Ectodermal cell (in vitro differentiated cells): ENCODE results near the gene CPAMD8.
"Not testable (repeated sequence)": the region's sequence is repeated elsewhere in the genome, so short reads cannot be mapped to it uniquely, and the experiment has no call there.

Experiments
- H3K27ac ChIP-seq: 2 replicates; pipeline ENCODE4 v1.7.0; 2013; ENCODE audit warnings: mild to moderate bottlenecking, low read depth, low read length; ENCODE audit not compliant: insufficient read depth, poor library complexity, severe bottlenecking
- H3K27me3 ChIP-seq: 2 replicates; pipeline ENCODE4 v1.7.0; 2013; ENCODE audit warnings: mild to moderate bottlenecking, low read length; ENCODE audit not compliant: insufficient read depth, control insufficient read depth, poor library complexity, severe bottlenecking
- H3K36me3 ChIP-seq: one replicate; pipeline ENCODE4 v1.7.0; 2013; ENCODE audit warnings: low read length; ENCODE audit not compliant: control insufficient read depth, insufficient read depth
- H3K4me1 ChIP-seq: one replicate; pipeline ENCODE4 v1.7.0; 2013; ENCODE audit warnings: low read length; ENCODE audit not compliant: control insufficient read depth, insufficient read depth
- H3K4me3 ChIP-seq: 2 replicates; pipeline ENCODE4 v1.7.0; 2013; ENCODE audit warnings: low read depth, low read length, control low read depth; ENCODE audit not compliant: insufficient read depth
- H3K9me3 ChIP-seq: 2 replicates; pipeline ENCODE4 v1.7.0; 2013; ENCODE audit warnings: mild to moderate bottlenecking, low read length, moderate library complexity; ENCODE audit not compliant: control insufficient read depth
- WGBS, 2 experiments: methylation state at CpG; one replicate each; pipeline ENCODE4 v1.1.7; 2013; ENCODE audit warnings: missing lambda C conversion rate in 2 of 2; 5-methylcytosine and 5-hydroxymethylcytosine counted together

CPAMD8 gene

GRCh38 chr19:17005000-17005399 is 21.6 kb downstream of the CPAMD8 start:
- no peaks in the 10 kb centered on the region for H3K27me3 ChIP-seq
- H3K4me3 ChIP-seq, result no peak overlapping the region
- H3K4me1 ChIP-seq, result no peaks in the 10 kb centered on the region
- H3K27ac ChIP-seq, result no peak overlapping the region
- WGBS, 2 experiments, result 73 to 75% methylated on average over 3 of the region's 3 CpGs
- H3K9me3 ChIP-seq, result no peaks in the 10 kb centered on the region
- H3K36me3 ChIP-seq, result no peaks in the 10 kb centered on the region

- no peaks in the 10 kb centered on the region for H3K36me3 ChIP-seq
- H3K27ac ChIP-seq, result no peak overlapping the region
- H3K27me3 ChIP-seq, result no peaks in the 10 kb centered on the region
- no peaks in the 10 kb centered on the region for H3K9me3 ChIP-seq
- WGBS, 2 experiments, result 94% methylated on average over 15 of the region's 15 CpGs
- no peaks in the 10 kb centered on the region for H3K4me1 ChIP-seq
- H3K4me3 ChIP-seq, result no peak overlapping the region
Observed at GRCh38 chr19:17004386-17004785, 22.2 kb downstream of the CPAMD8 start.

DNA sequence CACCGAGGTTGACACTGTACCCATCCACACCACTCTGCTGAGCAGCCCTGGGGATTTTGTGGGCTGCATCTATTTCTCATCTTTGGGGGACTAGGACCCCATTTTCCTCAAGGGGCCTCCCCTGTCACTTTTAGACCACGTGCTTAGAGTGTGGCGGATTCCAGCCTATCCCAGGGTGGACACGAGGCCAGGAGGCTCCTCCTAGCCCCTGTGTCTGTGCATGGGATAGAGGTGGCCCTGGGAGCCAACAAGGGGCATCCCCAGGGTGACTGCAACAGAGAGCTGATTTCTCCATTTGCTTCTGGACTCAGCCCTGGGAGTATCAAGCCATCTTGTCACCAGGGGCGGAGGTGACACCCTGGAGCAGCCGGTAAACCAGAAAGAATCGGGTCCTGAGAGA is 24.2 kb downstream of the CPAMD8 start:
- H3K9me3 ChIP-seq, result peaks cover 3% of the 10 kb centered on the region
- no peaks in the 10 kb centered on the region for H3K27me3 ChIP-seq
- 71 to 74% methylated on average over 7 of the region's 7 CpGs for WGBS, 2 experiments
- peaks cover 7% of the 10 kb centered on the region for H3K36me3 ChIP-seq
- H3K4me3 ChIP-seq, result no peak overlapping the region
- H3K27ac ChIP-seq, result no peak overlapping the region
- H3K4me1 ChIP-seq, result no peaks in the 10 kb centered on the region

DNA sequence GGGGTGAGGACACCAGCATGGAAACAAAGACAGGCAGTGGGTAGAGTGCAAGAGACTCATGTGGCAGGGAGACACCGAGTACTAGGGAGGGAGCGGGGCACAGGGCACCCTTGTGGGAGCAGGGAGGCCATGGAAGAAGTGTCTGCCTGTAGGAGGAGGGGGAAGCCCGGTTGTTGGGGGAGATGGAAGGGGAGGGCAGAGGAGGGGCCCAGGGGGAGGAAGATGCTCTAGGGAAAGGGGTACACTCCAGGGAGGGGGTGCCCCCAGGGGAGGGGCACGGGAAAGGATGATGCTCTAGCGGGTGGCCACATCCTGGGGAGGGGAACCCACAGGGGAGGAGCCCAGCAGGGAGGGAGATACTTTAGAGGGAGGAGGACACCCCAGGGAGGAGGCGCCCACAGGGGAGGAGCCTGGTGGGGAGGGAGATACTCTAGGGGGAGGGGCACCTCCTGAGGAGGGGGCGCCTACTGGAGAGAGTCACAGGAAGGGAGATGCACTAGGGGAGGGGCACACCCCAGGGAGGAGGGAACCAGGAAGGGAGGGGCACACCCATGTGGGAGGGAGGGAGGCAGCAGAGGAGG is 24.9 kb downstream of the CPAMD8 start:
- 64 to 65% methylated on average over 7 of the region's 7 CpGs for WGBS, 2 experiments
- no peak overlapping the region for H3K4me3 ChIP-seq
- H3K9me3 ChIP-seq, result peaks cover 3% of the 10 kb centered on the region

DNA sequence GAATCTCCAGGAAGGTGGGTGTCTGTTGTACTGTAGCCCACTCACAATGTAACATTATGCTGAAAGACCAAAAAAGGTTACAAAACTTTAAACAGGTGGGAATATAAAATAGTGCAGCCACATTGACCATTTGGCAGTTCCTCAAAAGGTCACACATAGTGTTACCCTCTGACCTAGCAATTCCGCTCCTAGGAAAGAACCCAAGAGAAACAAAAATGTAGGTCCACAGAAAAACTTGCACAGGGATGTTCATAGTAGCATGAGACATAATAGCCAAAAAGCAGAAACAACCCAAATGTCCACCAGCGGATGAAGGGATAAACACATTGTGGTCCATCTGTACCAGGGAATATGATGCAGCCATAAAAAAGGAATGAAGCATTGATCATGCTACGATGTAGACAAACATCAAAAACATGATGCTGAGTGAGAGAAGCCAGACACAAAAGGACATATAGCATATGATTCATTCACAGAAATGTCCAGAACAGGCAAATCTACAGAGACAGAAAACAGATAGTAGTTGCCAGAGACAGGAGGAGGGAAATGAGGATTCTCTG is 27.9 kb downstream of the CPAMD8 start:
- no peak overlapping the region for H3K4me3 ChIP-seq
- H3K9me3 ChIP-seq, result peaks cover 3% of the 10 kb centered on the region
- H3K4me1 ChIP-seq, result no peaks in the 10 kb centered on the region
- no peak overlapping the region for H3K27ac ChIP-seq
- WGBS, 2 experiments, result 92 to 100% methylated on average over 3 of the region's 3 CpGs
- peaks cover 20% of the 10 kb centered on the region for H3K36me3 ChIP-seq
- H3K27me3 ChIP-seq, result no peaks in the 10 kb centered on the region

More for the DNA sequence above, 24.9 kb downstream of the CPAMD8 start:
- Histone ChIP-seq H3K27me3 (no peaks in the 10 kb centered on the region), H3K27ac (no peak overlapping the region), H3K36me3 (peaks cover 7% of the 10 kb centered on the region), H3K4me1 (no peaks in the 10 kb centered on the region)

DNA sequence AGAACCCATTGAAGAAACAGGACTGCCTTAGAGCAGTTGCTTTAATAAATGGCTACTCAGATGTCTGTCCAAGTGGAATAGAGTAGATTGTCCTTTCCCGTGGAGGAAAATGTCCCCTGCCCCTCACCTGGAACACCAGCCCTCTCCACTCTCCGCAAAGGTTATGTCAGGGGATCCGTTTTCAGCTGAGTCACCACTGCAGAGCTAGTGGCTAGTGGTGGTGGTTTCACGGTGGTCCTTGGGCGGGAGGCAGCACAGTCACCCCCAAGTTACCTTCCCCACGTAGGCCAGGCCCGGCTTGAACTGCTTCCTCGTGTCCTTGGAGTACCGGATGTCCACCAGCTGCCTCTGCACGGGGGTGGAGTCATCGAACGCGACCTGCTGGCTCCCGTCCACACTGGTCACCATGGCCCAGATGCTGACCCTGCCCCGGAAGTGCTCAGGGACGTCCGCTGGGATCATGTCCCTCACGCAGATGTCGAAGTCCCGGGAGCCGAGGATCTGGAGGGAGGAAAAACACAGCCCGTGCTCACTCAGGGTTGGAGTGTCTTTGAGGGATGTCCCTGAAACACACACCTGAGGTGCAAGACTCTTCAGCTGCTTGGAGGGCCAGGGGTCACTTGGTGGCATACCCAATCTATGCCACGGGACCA is 29.6 kb downstream of the CPAMD8 start:
- H3K27me3 ChIP-seq, H3K9me3 ChIP-seq, H3K4me3 ChIP-seq, H3K27ac ChIP-seq, H3K4me1 ChIP-seq: not testable (repeated sequence)
- peaks cover 34% of the 10 kb centered on the region for H3K36me3 ChIP-seq
- 96% methylated on average over 14 of the region's 23 CpGs for WGBS, 2 experiments

GRCh38 chr19:16988661-16989060 is 37.9 kb downstream of the CPAMD8 start:
- WGBS, 2 experiments, result 73 to 74% methylated on average over 4 of the region's 4 CpGs
- H3K9me3 ChIP-seq, result no peaks in the 10 kb centered on the region

GRCh38 chr19:16985403-16985802 is 41.2 kb downstream of the CPAMD8 start:
- no peak overlapping the region for H3K4me3 ChIP-seq
- no peak overlapping the region for H3K27ac ChIP-seq
- 94 to 97% methylated on average over 2 of the region's 2 CpGs for WGBS, 2 experiments
- H3K36me3 ChIP-seq, result peaks cover 24% of the 10 kb centered on the region
- H3K27me3 ChIP-seq, result no peaks in the 10 kb centered on the region
- H3K4me1 ChIP-seq, result no peaks in the 10 kb centered on the region
- H3K9me3 ChIP-seq, result no peaks in the 10 kb centered on the region

More at GRCh38 chr19:16988661-16989060, 37.9 kb downstream of the CPAMD8 start:
- H3K27me3 ChIP-seq, result no peaks in the 10 kb centered on the region
- no peak overlapping the region for H3K27ac ChIP-seq
- no peaks in the 10 kb centered on the region for H3K4me1 ChIP-seq
- no peak overlapping the region for H3K4me3 ChIP-seq
- peaks cover 39% of the 10 kb centered on the region for H3K36me3 ChIP-seq

DNA sequence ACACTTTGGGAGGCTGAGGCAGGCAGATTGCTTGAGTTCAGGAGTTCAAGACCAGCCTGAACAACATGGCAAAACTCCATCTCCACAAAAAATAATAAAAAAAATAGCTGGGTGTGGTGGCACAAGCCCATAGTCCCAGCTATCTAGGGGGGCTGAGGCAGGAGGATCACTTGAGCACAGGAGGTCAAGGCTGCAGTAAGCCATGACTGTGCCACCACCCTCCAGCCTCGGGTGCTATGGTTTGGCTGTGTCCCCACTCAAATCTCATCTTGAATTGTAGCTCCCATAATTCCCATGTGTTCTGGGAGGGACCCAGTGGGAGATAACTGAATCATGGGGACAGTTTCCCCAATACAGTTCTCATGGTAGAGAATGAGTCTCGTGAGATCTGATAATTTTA is 44.0 kb downstream of the CPAMD8 start:
- peaks cover 16% of the 10 kb centered on the region for H3K36me3 ChIP-seq
- H3K27ac ChIP-seq, H3K9me3 ChIP-seq, H3K4me3 ChIP-seq, H3K4me1 ChIP-seq, H3K27me3 ChIP-seq: not testable (repeated sequence)
- WGBS, 2 experiments, result 91 to 92% methylated on average over 2 of the region's 2 CpGs

DNA sequence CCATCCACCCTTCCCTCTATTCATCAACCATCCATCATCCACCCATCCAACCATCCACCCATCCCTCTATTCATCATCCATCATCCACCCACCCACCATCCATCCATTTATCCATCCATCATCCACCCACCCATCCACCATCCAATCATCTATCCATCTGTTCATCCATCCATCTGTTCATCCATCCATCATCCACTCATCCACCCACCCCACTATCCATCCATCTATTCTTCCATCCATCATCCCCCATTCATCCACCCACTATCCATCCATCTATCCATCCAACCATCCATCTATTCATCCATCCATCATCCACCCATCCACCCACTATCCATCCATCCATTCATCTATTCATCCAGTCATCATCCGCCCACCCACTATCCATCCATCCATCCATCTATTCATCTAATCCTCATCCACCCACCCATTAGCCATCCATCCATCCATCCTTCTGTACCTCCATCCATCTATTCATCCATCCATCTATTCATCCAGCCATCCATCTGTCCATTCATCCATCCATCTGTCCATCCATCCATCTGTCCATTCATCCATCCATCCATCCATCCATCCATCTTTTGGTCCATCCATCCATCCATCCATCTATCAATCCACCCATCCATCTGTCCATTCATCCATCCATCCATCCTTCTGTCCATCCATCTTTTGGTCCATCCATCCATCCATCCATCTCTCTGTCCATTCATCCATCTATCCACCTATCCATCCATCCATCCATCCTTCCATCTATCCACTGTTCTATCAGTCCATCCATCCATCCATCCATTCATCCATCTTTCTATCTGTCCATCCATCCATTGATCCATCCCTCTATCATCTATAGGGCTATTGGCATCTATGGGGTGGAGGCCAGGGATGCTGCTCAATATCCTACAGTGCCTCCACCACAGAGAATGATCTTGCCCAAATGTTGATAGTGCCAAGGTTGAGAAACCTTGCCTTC is 47.5 kb downstream of the CPAMD8 start:
- 92 to 93% methylated on average over 1 of the region's 1 CpG for WGBS, 2 experiments
- no peaks in the 10 kb centered on the region for H3K4me1 ChIP-seq

More for the DNA sequence above, 47.5 kb downstream of the CPAMD8 start:
- H3K36me3 ChIP-seq, result peaks cover 4% of the 10 kb centered on the region
- H3K27ac ChIP-seq, result no peak overlapping the region
- H3K27me3 ChIP-seq, result no peaks in the 10 kb centered on the region
- no peak overlapping the region for H3K4me3 ChIP-seq
- H3K9me3 ChIP-seq, result no peaks in the 10 kb centered on the region
